Islet of Langerhans (tissue), 1 donor: ENCODE data around the gene COL24A1.

Source experiments
- FAIRE-seq: peaks from one replicate; lab custom pipeline; 2011; peaks lifted over from hg19 to GRCh38; lab: Jason Lieb, UNC

The COL24A1 gene

DNA sequence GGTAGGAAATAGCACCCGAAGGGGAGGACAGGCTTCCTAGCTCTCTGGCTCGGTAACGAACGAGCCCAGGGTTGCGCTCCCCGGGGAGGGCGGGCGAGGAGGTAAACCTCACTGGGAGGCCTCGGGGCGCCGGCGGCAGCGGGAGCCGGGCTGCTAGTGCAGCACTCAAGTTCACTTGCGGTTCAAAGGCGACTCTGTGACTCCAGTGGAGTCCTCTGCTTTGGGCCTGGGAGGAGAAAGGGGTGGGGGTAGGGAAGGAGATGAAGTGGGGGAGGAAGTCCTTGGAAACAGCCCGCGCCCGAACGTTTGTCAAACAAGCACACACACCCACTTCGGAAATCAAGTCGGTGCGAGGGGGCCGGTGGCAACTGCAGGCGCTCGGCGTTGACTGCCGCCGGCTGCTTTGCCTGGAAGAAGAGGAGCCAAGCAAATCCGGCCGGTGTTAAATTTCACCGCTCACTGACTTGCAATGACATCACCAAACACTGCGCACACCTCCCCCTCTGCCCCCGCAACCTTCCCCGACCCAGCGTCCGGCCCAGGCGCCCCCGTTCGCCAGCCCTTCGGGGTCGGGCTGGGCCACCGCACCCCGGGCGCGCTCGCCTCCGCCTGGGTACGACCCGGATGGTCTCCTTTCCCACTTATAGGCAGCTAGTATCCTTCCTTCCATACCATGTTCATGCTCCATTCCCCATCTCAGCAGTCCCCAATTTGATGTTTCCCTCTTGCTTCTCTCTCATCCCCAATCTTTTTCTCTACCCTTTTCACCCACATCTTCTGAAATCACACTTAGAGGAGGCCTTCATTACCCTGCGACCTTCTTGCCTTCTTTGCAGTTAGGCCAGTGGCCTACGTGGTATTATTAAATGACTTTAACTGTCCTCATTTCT lies at the start of gene COL24A1:
TSS of gene COL24A1 (minus strand) at position 207 of the 890 bp plus-strand sequence. CDS start 376 bp downstream, outside the sequence.
- FAIRE-seq: no peak

DNA sequence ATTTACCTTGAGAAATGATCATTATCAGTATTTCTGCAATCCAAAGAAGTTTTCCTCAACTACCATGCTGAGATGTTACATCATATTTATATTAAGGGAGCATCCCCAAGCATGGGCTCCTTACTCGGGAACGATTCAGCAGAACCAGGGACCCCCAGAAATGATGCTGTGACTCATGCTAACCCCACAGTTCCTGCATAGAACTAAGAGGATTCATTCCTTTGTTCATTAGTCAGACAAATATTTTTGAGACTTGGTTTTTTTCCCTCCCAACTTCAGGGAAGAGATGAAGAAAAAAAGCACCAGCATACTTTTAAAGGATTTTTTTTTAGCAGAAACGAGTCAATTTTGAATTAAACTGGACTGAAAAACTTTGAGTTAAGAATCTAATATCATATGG lies 49.2 kb upstream of the COL24A1 start:
- no peak for FAIRE-seq

DNA sequence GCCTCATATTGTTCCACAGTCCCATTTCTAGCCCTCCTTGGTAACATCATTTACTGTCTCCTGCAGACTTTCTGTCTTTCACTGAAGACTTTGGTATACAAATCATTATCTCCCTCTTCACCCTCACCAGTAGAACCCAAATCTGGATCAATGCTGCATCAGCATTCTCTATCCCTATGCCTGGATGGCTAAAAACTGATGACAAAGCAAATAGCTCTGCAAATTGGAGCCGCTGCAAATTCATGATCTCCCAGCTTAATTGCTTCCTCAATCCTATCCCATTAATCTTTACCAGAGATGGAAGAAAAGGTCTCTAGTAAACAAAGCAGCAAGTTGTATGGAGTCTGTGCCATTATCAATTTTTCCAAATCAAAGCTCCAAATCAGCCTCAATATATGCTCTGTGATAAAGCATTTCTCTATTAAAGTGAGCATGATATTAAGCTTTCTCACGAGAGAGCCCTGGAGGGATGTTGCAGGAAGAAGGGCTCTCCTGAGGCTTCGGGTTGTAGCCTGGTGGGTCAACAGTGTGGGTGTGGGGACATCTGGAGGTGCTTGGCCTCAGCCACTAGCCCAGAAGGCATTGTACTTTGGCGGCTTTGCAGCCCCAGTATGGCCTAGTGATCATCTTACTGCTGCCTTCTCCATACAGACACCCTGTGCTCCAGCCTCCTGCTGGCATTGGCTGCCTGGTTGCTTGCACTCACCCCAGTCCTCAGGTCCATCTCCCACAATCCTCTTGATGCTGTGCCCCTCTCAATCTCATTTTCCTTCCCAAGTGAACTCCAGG lies 46.2 kb upstream of the COL24A1 start:
- no peak for FAIRE-seq

DNA sequence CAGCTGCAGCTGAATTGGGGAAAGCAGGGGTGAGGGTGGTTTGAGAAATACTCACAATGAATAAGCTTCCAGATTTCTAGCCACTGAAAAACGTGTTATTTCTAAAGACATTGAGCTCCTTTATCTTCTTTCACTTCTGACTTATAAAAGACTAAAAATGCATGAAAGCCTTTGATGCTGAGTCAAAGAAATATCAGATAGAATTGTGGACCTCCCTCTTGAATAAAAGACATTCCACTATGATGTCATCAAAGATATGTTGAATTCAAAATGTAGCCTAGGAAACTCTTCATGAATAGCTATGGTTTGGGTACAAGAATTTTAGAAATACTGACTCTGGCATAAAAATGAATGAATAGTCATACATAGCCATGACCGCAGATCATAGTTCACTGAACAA lies 44.7 kb upstream of the COL24A1 start:
- FAIRE-seq: no peak

- no peak for FAIRE-seq
Measured at GRCh38 chr1:86200901-86201300, 44.3 kb upstream of the COL24A1 start.

GRCh38 chr1:86197206-86197855 lies 40.8 kb upstream of the COL24A1 start:
- no peak for FAIRE-seq

DNA sequence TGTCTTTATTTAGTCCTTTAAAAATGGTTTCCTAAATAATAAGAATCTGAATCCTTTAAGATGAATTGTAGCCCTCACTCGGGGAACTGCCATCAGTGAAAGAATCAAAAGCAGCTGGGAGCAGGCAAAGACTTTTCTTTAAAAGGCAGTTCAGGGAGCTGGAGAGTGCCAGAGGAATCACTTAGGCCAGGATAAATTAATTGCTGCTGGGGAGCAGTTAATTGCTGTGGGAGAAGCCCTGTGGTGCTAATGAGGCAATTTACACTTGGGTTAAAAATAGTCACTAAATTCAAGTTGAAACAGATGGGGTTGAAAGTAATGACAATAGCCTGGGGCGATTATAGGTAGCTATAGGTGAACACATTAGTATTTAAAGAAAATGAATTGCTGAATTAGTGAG lies 38.7 kb upstream of the COL24A1 start:
- peak; percentile 80 for FAIRE-seq

- FAIRE-seq: no peak
Measured at GRCh38 chr1:86194491-86195034, 38.0 kb upstream of the COL24A1 start.

GRCh38 chr1:86192417-86192816 lies 35.8 kb upstream of the COL24A1 start:
- no peak for FAIRE-seq

GRCh38 chr1:86191958-86192357 lies 35.4 kb upstream of the COL24A1 start:
- no peak for FAIRE-seq

- no peak for FAIRE-seq
Measured at GRCh38 chr1:86190873-86191272, 34.3 kb upstream of the COL24A1 start.

DNA sequence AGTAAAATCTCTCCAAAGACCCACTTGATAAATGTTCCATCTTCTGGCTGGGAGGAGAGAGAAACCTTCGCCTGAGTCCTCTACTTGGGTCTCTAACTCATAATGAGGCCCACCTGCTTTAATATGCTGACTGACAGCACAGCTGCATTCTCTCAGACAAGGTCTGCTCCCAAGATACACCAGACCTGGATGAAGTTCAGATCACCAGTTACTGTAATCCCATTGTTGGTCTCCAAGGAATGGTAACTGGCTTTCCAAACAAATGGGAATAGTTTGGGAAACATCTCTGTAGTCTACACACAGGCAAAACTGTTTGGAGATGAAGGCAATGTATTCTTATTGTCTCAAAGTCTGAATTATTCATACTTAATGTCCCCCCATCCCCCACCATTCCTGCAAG lies 27.9 kb upstream of the COL24A1 start:
- FAIRE-seq: no peak

- FAIRE-seq: no peak
Measured at GRCh38 chr1:86183810-86184209, 27.2 kb upstream of the COL24A1 start.

DNA sequence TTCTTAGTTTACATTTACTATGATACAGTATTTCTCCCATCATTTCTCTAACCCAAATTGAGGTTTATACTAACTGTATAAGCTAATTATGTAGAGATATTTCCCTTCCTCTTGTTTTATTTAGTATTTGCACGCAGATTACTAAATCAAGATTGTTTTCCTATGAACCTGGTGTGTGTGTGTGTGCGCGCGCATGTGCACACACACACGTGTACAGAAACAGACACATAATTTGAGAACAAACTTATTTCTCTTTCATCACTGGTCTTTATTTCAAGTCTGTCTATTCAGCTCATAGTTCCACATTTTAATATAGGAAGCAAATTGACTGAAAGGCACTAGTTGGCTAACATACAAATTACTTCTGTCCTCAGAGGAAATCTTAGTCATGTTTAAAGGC lies 19.7 kb upstream of the COL24A1 start:
- FAIRE-seq: no peak

- FAIRE-seq: no peak
Measured at GRCh38 chr1:86175756-86176155, 19.2 kb upstream of the COL24A1 start.

GRCh38 chr1:86169625-86170024 lies 13.1 kb upstream of the COL24A1 start:
- FAIRE-seq: no peak

DNA sequence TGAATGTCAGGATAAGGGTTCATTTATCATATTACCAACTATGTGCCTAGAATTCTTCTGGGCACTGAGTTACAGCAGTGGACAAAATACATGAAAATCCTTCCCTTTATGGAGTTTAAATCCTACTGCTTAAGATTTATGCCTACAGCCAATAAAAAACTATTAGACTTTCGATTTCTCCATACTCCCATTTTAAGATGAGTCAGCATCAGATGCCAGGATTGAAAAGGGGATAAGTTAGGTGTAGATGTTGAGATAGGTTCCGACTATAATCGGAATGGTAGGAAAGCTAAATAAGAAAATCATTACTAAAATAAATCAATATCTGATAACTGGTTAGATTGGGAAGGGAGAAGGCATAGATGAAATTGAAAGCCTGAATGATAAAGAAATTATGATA lies 3.2 kb upstream of the COL24A1 start:
- FAIRE-seq: no peak

DNA sequence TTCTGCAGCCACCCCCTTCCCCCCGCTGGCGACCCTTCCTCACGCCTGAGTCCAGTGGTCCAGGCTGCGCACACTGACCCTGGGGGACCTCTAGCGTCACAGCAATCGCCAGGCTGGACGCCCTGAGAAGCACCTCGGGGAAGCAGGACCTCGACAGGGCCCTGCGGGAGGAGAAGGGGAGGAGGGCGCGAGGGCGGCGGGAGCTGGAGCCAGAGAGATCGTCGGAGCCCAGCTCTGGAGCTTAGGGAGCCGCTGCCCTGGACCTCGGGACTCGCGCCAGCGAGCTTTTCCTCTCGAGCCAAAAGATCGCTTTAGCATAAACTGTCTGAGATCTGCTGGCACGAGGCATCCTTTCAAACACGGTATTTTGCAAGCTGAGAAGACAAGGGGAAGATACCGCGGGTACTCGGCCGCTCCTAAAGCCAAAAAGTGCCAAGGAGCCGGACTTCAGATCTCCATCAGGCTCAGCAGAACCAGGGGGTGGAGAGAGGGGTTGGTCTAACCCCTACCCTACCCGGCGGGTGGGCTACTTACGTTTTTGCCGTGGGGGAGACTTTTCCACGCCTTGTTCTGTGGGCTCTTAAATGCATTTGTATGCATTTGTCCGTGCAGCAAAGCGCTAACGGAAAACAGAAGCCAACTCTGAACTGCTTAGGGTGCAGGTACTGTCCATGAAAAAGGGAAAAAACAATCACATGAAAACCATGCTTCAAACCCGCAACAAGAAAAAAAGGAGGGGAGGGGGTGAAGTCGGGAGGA lies 586 bp downstream of the COL24A1 start:
- no peak for FAIRE-seq

- FAIRE-seq: no peak
Measured at GRCh38 chr1:86155051-86155806, 1.3 kb downstream of the COL24A1 start.

DNA sequence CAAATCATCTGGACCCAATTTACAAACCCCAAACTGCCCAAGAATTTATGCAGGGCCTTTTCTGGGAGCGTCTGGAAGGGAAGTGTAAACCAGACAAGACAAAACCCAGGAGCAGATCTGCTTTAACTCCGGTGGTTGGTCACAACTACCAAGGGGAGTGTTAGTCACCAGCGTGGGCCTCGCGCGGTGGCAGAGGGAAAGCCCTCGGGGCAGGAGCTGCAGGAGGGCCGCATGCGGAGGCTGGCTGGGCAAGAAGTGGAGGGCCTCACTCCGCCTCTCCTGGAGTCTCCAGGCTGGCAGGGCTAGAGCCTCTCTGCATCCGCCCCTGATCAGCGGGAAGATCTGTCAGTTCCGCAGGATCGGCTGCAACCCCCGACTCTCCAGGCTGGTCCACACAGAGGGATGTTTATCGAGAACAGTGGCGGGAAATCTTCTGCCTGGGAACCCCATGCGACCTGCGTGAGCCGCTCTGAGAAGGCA lies 2.0 kb downstream of the COL24A1 start:
- FAIRE-seq: no peak

- FAIRE-seq: no peak
Measured at GRCh38 chr1:86153836-86154235, 2.7 kb downstream of the COL24A1 start.
